NCI-H69 (cell line): ENCODE data around the gene GMDS.
"Not testable (repeated sequence)": the region's sequence is repeated elsewhere in the genome, so short reads cannot be mapped to it uniquely, and the experiment has no call there.

Experiments used
- DNase-seq: peaks from one replicate; lab custom pipeline; 2025; lab: John Stamatoyannopoulos, UW

The GMDS gene

GRCh38 chr6:1686117-1687098 is 559.0 kb downstream of the GMDS start:
- DNase-seq: peak; percentile 87

DNA sequence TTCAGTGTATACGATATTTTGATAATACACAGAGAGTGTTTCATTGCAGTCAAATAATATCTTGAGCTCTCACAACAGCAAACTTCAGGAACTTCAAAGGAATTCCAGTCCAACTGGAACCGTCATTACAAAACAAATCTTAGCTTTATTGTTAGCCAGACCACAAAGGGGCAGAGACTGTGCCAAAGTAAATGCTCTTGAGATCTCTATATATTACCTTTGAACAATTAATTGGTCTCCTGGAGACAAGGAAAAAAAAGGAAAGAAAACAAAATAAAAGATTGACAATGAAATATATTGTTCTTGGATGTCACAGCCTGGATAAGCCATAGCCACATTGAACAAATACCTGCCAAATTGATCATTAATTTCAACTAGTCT is 565.7 kb downstream of the GMDS start:
- peak; percentile 35 for DNase-seq

DNA sequence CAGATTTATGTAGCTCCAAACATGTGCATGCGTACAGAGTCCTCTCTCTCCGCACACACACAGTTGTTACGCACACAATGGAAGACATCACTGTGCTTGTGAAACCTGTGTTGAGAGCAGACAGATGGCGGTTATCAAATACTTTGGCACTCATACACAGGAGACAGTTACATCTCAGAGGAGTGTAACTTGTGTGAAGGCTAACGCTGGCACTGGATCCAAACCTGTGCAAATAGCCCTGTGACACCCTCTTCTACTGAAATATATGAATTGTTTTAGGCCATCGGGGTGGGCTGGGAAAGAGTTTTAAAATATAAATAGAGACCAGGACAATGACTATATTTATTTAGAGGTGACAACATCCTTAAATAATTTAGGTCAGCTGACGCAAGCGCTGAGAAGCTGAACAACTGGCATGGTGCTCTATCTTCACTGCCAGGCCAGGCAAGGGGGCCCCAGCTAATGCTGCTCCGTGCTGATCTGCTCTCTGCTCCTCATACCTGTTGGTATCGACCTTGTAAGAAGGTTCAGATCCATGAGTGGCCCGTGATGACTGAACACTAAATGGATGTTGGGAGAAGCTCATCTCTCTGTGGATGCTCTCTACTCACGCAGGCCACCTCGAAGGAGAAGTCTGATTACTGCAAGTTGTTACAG is 566.2 kb downstream of the GMDS start:
- peak; percentile 68 for DNase-seq

DNA sequence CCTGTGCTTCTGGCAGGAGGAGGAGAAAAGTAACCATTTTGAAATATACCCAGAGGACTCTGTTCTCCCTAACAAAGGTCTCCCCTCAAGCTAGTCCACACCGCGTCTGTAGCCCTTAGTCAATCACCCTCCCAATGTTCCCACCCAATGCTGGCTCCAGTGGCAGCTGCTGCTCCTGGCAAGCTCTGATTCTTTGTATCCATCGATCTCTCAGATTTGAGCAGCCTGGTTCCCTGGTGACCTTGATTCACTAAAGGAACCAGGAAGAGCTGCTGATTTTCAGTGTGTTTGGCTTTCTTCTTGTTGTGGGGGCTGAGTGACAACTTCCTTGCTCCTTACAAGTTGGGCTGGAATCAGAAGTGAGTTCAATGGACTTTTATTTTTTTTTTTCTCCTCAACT is 567.2 kb downstream of the GMDS start:
- peak; percentile 31 for DNase-seq

DNA sequence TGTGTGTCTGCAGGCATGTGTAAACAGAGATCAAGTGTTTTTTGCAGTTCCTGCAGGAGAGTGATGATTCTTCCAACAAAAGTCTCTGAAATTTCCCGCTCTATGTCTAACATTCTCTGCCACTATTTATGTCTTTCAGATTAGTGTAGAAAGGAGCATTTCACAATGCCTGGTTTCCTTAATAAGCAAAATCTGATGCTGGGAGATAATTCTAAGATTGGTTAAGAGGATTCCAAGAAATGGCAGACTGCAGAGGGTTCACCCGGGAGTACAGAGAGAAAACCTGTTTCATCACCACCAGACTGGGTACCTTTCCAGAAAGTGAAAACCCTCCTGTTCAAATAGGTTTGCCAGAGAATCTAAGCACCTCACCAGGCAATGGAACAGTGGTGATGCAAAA is 573.0 kb downstream of the GMDS start:
- DNase-seq: no peak

GRCh38 chr6:1670711-1671462 is 574.5 kb downstream of the GMDS start:
- DNase-seq: peak; percentile 8

- no peak for DNase-seq
Observed at GRCh38 chr6:1669996-1670395, 575.4 kb downstream of the GMDS start.

- not testable (repeated sequence) for DNase-seq
Observed at GRCh38 chr6:1668456-1668855, 576.9 kb downstream of the GMDS start.

- DNase-seq: no peak
Observed at GRCh38 chr6:1667805-1668175, 577.6 kb downstream of the GMDS start.

- DNase-seq: peak; percentile 81
Observed at GRCh38 chr6:1667012-1667804, 578.2 kb downstream of the GMDS start.

GRCh38 chr6:1665214-1665613 is 580.2 kb downstream of the GMDS start:
- DNase-seq: no peak

DNA sequence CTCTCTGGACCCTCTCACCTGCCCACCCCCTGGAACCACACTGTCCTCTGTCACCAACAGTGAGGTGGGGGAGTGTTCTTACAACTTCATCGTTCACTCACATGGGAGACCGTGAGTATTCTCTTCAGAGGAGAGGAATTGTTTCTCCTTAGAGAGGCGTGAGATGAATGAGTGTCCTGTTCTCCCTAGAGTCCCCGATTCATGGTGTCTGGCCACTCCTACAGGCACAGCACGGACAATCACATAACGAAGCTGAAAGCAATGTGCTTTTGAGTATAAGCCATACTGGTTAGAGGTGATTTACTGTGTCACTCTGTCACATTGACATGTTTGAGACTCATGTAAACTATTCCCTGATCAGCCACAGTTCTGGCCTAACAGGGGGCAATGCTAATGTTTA is 581.1 kb downstream of the GMDS start:
- no peak for DNase-seq

GRCh38 chr6:1663511-1663910 is 581.9 kb downstream of the GMDS start:
- DNase-seq: no peak

- no peak for DNase-seq
Observed at GRCh38 chr6:1662534-1662933, 582.9 kb downstream of the GMDS start.

- no peak for DNase-seq
Observed at GRCh38 chr6:1659816-1660215, 585.6 kb downstream of the GMDS start.

DNA sequence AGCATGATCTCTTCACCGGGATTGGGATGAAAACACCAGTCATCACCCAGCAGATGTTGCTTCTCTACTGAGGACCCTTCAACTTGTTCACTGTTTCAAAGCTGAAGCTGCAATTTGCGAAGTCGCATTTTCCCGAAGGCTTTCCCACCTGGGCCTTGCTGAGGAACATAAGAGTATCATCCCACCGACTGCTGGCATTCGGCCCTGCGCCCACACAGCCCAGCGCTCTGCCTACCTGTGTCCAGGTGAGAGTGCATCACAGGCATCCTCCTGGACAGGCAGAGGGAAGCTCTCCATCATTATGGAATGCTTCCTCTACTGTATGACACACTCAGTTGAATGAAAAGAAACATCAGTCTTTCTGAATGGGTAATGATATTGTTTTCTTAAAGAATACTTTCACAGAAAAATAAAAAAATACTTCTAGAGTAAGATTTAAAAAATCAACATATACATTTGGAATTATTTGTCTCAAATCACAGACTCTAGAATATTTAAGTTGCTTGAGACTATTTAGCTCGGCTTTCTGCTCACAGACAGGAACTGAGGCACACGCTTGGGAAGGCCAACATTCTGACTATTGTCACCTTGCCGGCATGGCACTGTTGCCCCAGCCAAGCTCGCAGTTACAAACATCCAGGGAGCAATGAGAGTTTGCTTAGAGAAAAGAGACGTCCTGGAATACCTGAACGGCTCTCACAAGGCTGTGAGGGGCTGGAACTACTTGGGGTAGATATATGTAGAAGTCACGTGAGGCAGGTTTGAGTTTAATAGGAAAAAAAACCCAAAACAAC is 587.0 kb downstream of the GMDS start:
- no peak for DNase-seq

DNA sequence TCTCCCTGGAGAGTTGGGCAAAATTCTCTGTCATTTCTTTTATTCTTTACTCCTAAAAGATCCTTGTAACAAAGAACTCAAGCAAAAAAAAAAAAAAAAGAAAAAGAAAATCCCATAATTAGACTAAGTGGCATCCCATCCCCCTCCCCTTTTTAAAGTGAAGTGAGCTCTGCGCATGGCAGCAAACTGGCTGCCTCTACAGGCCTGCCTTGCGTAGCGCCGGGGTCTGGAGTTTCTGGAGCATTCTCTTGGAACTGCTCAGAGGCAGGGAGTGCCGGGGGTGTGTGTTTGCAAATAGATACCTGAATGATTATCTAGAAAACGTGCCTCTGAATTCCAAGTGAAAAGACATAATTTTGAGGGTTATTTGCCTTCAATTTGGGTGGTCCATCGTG is 587.6 kb downstream of the GMDS start:
- DNase-seq: no peak

DNA sequence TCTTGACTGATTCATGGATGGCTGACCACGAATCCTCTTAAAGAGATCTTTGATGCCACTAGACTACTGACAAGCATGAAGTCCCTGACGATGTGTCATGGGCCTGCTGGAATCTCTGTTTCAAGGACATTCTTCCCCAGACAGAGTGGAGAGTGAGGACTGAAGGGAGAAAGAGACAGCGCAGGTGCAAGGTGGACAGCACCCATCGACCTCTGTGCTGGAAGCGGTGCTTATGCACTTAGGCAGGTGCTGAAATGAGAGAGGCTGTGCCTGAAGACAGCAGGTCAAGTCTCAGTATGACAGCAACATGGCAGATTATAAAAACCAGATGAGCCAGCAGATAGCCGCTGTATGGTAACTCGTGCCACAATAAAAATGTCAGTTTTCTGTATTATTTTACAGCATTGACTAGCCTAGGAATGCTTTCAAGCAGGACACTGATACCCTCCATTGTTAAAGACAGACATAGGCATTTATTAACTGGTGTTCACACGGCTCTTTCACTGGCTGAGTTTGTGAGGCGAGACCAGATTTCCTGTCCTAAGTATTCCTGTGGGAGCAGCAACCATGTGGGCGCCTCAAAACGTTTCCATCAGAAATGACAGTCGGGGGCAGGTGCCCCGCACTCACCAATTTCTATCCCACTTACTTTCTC is 588.2 kb downstream of the GMDS start:
- peak; percentile 33 for DNase-seq

GRCh38 chr6:1654054-1654453 is 591.4 kb downstream of the GMDS start:
- DNase-seq: no peak

DNA sequence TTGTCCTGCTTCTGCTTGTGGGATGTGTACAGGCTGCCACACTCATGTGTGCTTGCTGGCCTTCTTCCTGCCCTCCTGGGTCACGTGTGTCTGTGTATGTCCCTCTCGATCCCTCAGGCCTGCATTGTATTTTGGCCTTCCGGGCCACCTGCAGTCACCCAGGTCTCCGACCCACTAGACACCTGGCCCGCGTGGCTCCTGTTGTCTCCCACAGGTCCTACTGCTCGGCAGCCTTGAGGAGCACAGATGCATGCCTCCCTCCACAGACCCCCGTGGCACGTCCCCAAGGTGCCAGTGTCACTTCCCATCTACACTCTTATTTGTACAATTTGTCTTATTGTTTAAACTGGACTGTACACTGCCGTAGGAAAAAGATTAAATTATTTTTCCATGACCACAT is 592.6 kb downstream of the GMDS start:
- DNase-seq: no peak

- no peak for DNase-seq
Observed at GRCh38 chr6:1651362-1651761, 594.0 kb downstream of the GMDS start.
